ENCODE measurements around the gene GRIN2C. TPM values are rescaled to one million over a fixed set of nuclear protein-coding genes. Genes with fewer than 3 reads are reported as not detected.

Gene GRIN2C
- total RNA-seq, 6 experiments from 2014 or later, result 0.05 to 0.07 TPM; not detected in 4

GRCh38 chr17:74846621-74847020 lies 13.1 kb downstream of the GRIN2C start:
- no peak overlapping the region for H3K4me3 Mint-ChIP-seq
- no peak for TF ChIP-seq CTCF (IDR thresholded peaks at IDR 0.05)
- peaks cover 5% of the 10 kb centered on the region; the same call in 1 of the 2 replicates for H3K4me1 Mint-ChIP-seq (ENCODE audit: low read depth)
- DNase-seq, result no peak
- H3K27ac Mint-ChIP-seq, result no peak overlapping the region
- H3K36me3 Mint-ChIP-seq (ENCODE audit: low read depth), result no peaks in the 10 kb centered on the region
- no peaks in the 10 kb centered on the region for H3K9me3 Mint-ChIP-seq
- H3K27me3 Mint-ChIP-seq (ENCODE audit: insufficient read depth), result peaks cover 13% of the 10 kb centered on the region

- no peak overlapping the region for H3K4me3 Mint-ChIP-seq
- H3K27ac Mint-ChIP-seq, result no peak overlapping the region
- H3K9me3 Mint-ChIP-seq, result no peaks in the 10 kb centered on the region
- DNase-seq, result no peak
- no peak for TF ChIP-seq CTCF (IDR thresholded peaks at IDR 0.05)
- H3K36me3 Mint-ChIP-seq (ENCODE audit: low read depth), result no peaks in the 10 kb centered on the region
- peaks cover 15% of the 10 kb centered on the region for H3K4me1 Mint-ChIP-seq (ENCODE audit: low read depth)
- H3K27me3 Mint-ChIP-seq (ENCODE audit: insufficient read depth), result peaks cover 4% of the 10 kb centered on the region
These were observed 16.4 kb downstream of the GRIN2C start for GRCh38 chr17:74843352-74843627.

GRCh38 chr17:74842599-74843351 lies 16.9 kb downstream of the GRIN2C start:
- Mint-ChIP-seq H3K36me3 (ENCODE audit: low read depth) (no peaks in the 10 kb centered on the region), H3K9me3 (no peaks in the 10 kb centered on the region), H3K4me3 (no peak overlapping the region), H3K27me3 (ENCODE audit: insufficient read depth) (peaks cover 4% of the 10 kb centered on the region; the same call in 1 of the 2 replicates), H3K27ac (no peak overlapping the region), H3K4me1 (ENCODE audit: low read depth) (peaks cover 15% of the 10 kb centered on the region)
- peak; percentile 74 for TF ChIP-seq CTCF (IDR thresholded peaks at IDR 0.05)
- DNase-seq, result peak; percentile 34

GRCh38 chr17:74842146-74842598 lies 17.5 kb downstream of the GRIN2C start:
- no peak for TF ChIP-seq CTCF (IDR thresholded peaks at IDR 0.05)
- peaks cover 4% of the 10 kb centered on the region; the same call in 1 of the 2 replicates for H3K27me3 Mint-ChIP-seq (ENCODE audit: insufficient read depth)
- no peaks in the 10 kb centered on the region for H3K9me3 Mint-ChIP-seq
- H3K4me3 Mint-ChIP-seq, result no peak overlapping the region
- no peak for DNase-seq
- no peaks in the 10 kb centered on the region for H3K36me3 Mint-ChIP-seq (ENCODE audit: low read depth)
- H3K4me1 Mint-ChIP-seq (ENCODE audit: low read depth), result peaks cover 15% of the 10 kb centered on the region
- no peak overlapping the region for H3K27ac Mint-ChIP-seq

GRCh38 chr17:74840989-74841666 lies 18.6 kb downstream of the GRIN2C start:
- Mint-ChIP-seq H3K4me3 (no peak overlapping the region), H3K4me1 (ENCODE audit: low read depth) (peaks cover 15% of the 10 kb centered on the region), H3K27me3 (ENCODE audit: insufficient read depth) (peaks cover 2% of the 10 kb centered on the region; the same call in 1 of the 2 replicates), H3K9me3 (no peaks in the 10 kb centered on the region), H3K36me3 (ENCODE audit: low read depth) (peaks cover 8% of the 10 kb centered on the region; the same call in 1 of the 2 replicates), H3K27ac (peak overlapping the region; percentile 60)
- no peak for TF ChIP-seq CTCF (IDR thresholded peaks at IDR 0.05)
- peak; percentile 18 for DNase-seq

Measured in HFFc6 (cell line).